Uterus (tissue), 2 donors: Measurements from ENCODE around the gene SHISA5.

ENCODE experiments used
- POLR2A ChIP-seq, 2 donors: fragments of 450-650 bp; IDR thresholded peaks; one replicate each; pipeline ENCODE4 v1.6.1; 2016; ENCODE audit warnings: antibody characterized with exemption in 2 of 2, mild to moderate bottlenecking in 1 of 2, moderate library complexity in 1 of 2
- TF ChIP-seq, protein P1 (sequence below), 4 experiments: fragments of 200-600 bp in 2 of 4; fragments of 450-650 bp in 2 of 4; sonication (generic) in 2 of 4; IDR thresholded peaks; one replicate each; pipeline ENCODE4 v1.5.1; 2016 to 2019; ENCODE audit warnings: antibody characterized with exemption in 4 of 4, mild to moderate bottlenecking in 2 of 4, moderate library complexity in 1 of 4

GRCh38 chr3:48419149-48419548 is 84.8 kb downstream of the SHISA5 start:
- TF ChIP-seq, protein P1, sequence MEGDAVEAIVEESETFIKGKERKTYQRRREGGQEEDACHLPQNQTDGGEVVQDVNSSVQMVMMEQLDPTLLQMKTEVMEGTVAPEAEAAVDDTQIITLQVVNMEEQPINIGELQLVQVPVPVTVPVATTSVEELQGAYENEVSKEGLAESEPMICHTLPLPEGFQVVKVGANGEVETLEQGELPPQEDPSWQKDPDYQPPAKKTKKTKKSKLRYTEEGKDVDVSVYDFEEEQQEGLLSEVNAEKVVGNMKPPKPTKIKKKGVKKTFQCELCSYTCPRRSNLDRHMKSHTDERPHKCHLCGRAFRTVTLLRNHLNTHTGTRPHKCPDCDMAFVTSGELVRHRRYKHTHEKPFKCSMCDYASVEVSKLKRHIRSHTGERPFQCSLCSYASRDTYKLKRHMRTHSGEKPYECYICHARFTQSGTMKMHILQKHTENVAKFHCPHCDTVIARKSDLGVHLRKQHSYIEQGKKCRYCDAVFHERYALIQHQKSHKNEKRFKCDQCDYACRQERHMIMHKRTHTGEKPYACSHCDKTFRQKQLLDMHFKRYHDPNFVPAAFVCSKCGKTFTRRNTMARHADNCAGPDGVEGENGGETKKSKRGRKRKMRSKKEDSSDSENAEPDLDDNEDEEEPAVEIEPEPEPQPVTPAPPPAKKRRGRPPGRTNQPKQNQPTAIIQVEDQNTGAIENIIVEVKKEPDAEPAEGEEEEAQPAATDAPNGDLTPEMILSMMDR (IDR thresholded peaks at IDR 0.05) = no peak
- TF ChIP-seq POLR2A (IDR thresholded peaks at IDR 0.05) = no peak
